ENCODE results near the gene TECTA.

Gene TECTA

GRCh38 chr11:121127809-121128208 lies 26.8 kb downstream of the TECTA start:
- WGBS, 2 experiments: 97% methylated on average over 30 of the region's 30 CpGs
- peaks cover under 1% of the 10 kb centered on the region for H3K36me3 ChIP-seq (ENCODE audit: control insufficient read depth, insufficient read depth, low read length)

GRCh38 chr11:121129362-121130340 lies 28.6 kb downstream of the TECTA start:
- no peaks in the 10 kb centered on the region for H3K4me1 ChIP-seq (ENCODE audit: control insufficient read depth, insufficient read depth, low read length)
- H3K9me3 ChIP-seq (ENCODE audit: control insufficient read depth, low read length): no peaks in the 10 kb centered on the region
- H3K4me3 ChIP-seq (ENCODE audit: insufficient read depth, low read depth, low read length): no peak overlapping the region
- WGBS, 2 experiments: 95 to 96% methylated on average over 29 of the region's 29 CpGs
- no peaks in the 10 kb centered on the region for H3K27me3 ChIP-seq (ENCODE audit: control insufficient read depth, insufficient read depth, low read length, poor library complexity, severe bottlenecking)
- no peaks in the 10 kb centered on the region for H3K36me3 ChIP-seq (ENCODE audit: control insufficient read depth, insufficient read depth, low read length)
- H3K27ac ChIP-seq (ENCODE audit: insufficient read depth, low read depth, low read length, poor library complexity, severe bottlenecking): no peak overlapping the region

More at GRCh38 chr11:121127809-121128208, 26.8 kb downstream of the TECTA start:
- Histone ChIP-seq H3K27me3 (ENCODE audit: control insufficient read depth, insufficient read depth, low read length, poor library complexity, severe bottlenecking) (no peaks in the 10 kb centered on the region), H3K9me3 (ENCODE audit: control insufficient read depth, low read length) (no peaks in the 10 kb centered on the region), H3K4me1 (ENCODE audit: control insufficient read depth, insufficient read depth, low read length) (no peaks in the 10 kb centered on the region), H3K4me3 (ENCODE audit: insufficient read depth, low read depth, low read length) (no peak overlapping the region), H3K27ac (ENCODE audit: insufficient read depth, low read depth, low read length, poor library complexity, severe bottlenecking) (no peak overlapping the region)

GRCh38 chr11:121131656-121132055 lies 30.6 kb downstream of the TECTA start:
- no peaks in the 10 kb centered on the region for H3K27me3 ChIP-seq (ENCODE audit: control insufficient read depth, insufficient read depth, low read length, poor library complexity, severe bottlenecking)
- no peaks in the 10 kb centered on the region for H3K4me1 ChIP-seq (ENCODE audit: control insufficient read depth, insufficient read depth, low read length)
- WGBS, 2 experiments: 93 to 94% methylated on average over 5 to 6 of the region's 6 CpGs
- no peaks in the 10 kb centered on the region for H3K36me3 ChIP-seq (ENCODE audit: control insufficient read depth, insufficient read depth, low read length)
- no peak overlapping the region for H3K27ac ChIP-seq (ENCODE audit: insufficient read depth, low read depth, low read length, poor library complexity, severe bottlenecking)
- H3K9me3 ChIP-seq (ENCODE audit: control insufficient read depth, low read length): no peaks in the 10 kb centered on the region
- no peak overlapping the region for H3K4me3 ChIP-seq (ENCODE audit: insufficient read depth, low read depth, low read length)

- 91 to 95% methylated on average over 13 of the region's 13 CpGs for WGBS, 2 experiments
Measured at GRCh38 chr11:121132211-121132976, 31.4 kb downstream of the TECTA start.

GRCh38 chr11:121134741-121135312 lies 33.8 kb downstream of the TECTA start:
- Histone ChIP-seq H3K4me1 (ENCODE audit: control insufficient read depth, insufficient read depth, low read length) (no peaks in the 10 kb centered on the region), H3K9me3 (ENCODE audit: control insufficient read depth, low read length) (no peaks in the 10 kb centered on the region), H3K36me3 (ENCODE audit: control insufficient read depth, insufficient read depth, low read length) (no peaks in the 10 kb centered on the region), H3K4me3 (ENCODE audit: insufficient read depth, low read depth, low read length) (no peak overlapping the region), H3K27me3 (ENCODE audit: control insufficient read depth, insufficient read depth, low read length, poor library complexity, severe bottlenecking) (no peaks in the 10 kb centered on the region), H3K27ac (ENCODE audit: insufficient read depth, low read depth, low read length, poor library complexity, severe bottlenecking) (no peak overlapping the region)
- WGBS, 2 experiments: 97% methylated on average over 10 of the region's 10 CpGs

More at GRCh38 chr11:121132211-121132976, 31.4 kb downstream of the TECTA start:
- H3K27ac ChIP-seq (ENCODE audit: insufficient read depth, low read depth, low read length, poor library complexity, severe bottlenecking): no peak overlapping the region
- no peaks in the 10 kb centered on the region for H3K27me3 ChIP-seq (ENCODE audit: control insufficient read depth, insufficient read depth, low read length, poor library complexity, severe bottlenecking)
- no peaks in the 10 kb centered on the region for H3K4me1 ChIP-seq (ENCODE audit: control insufficient read depth, insufficient read depth, low read length)
- no peaks in the 10 kb centered on the region for H3K9me3 ChIP-seq (ENCODE audit: control insufficient read depth, low read length)
- no peak overlapping the region for H3K4me3 ChIP-seq (ENCODE audit: insufficient read depth, low read depth, low read length)
- H3K36me3 ChIP-seq (ENCODE audit: control insufficient read depth, insufficient read depth, low read length): no peaks in the 10 kb centered on the region

- no peak overlapping the region for H3K4me3 ChIP-seq (ENCODE audit: insufficient read depth, low read depth, low read length)
- H3K27ac ChIP-seq (ENCODE audit: insufficient read depth, low read depth, low read length, poor library complexity, severe bottlenecking): no peak overlapping the region
- no peaks in the 10 kb centered on the region for H3K9me3 ChIP-seq (ENCODE audit: control insufficient read depth, low read length)
- no peaks in the 10 kb centered on the region for H3K4me1 ChIP-seq (ENCODE audit: control insufficient read depth, insufficient read depth, low read length)
- H3K27me3 ChIP-seq (ENCODE audit: control insufficient read depth, insufficient read depth, low read length, poor library complexity, severe bottlenecking): no peaks in the 10 kb centered on the region
- 92 to 93% methylated on average over 11 of the region's 11 CpGs for WGBS, 2 experiments
- H3K36me3 ChIP-seq (ENCODE audit: control insufficient read depth, insufficient read depth, low read length): no peaks in the 10 kb centered on the region
Measured at GRCh38 chr11:121137005-121137404, 36.0 kb downstream of the TECTA start.

DNA sequence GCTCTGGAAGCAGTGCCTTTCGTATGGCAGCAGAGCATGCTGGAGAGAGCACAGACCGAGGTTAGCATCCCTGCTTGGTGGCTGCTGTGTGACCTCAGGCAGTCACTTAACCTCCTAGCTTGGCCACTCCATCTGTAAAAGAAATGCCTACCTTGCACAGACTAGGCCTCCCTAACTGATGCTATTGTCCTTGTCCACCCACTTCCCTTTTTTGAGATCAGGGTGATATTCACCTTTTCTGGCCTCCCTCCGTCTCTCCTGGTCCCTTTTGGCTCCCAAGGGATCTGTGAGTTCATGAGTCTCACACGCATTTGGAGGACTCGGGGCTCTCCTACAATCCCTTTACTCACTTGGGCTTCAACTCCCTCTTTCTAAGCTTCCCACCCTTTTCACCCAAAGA lies 37.2 kb downstream of the TECTA start:
- Histone ChIP-seq H3K27ac (ENCODE audit: insufficient read depth, low read depth, low read length, poor library complexity, severe bottlenecking) (no peak overlapping the region), H3K4me1 (ENCODE audit: control insufficient read depth, insufficient read depth, low read length) (no peaks in the 10 kb centered on the region), H3K9me3 (ENCODE audit: control insufficient read depth, low read length) (no peaks in the 10 kb centered on the region), H3K27me3 (ENCODE audit: control insufficient read depth, insufficient read depth, low read length, poor library complexity, severe bottlenecking) (no peaks in the 10 kb centered on the region), H3K4me3 (ENCODE audit: insufficient read depth, low read depth, low read length) (no peak overlapping the region), H3K36me3 (ENCODE audit: control insufficient read depth, insufficient read depth, low read length) (no peaks in the 10 kb centered on the region)
- 93% methylated on average over 5 of the region's 5 CpGs for WGBS, 2 experiments

- 91 to 92% methylated on average over 8 of the region's 8 CpGs for WGBS, 2 experiments
Measured at GRCh38 chr11:121140369-121140768, 39.3 kb downstream of the TECTA start.

GRCh38 chr11:121141066-121141465 lies 40.0 kb downstream of the TECTA start:
- H3K4me1 ChIP-seq (ENCODE audit: control insufficient read depth, insufficient read depth, low read length): no peaks in the 10 kb centered on the region
- 90% methylated on average over 1 of the region's 1 CpG; no CpG with 5 or more reads in 1 of the 2 experiments for WGBS, 2 experiments
- H3K27ac ChIP-seq (ENCODE audit: insufficient read depth, low read depth, low read length, poor library complexity, severe bottlenecking): no peak overlapping the region

More at GRCh38 chr11:121140369-121140768, 39.3 kb downstream of the TECTA start:
- no peaks in the 10 kb centered on the region for H3K36me3 ChIP-seq (ENCODE audit: control insufficient read depth, insufficient read depth, low read length)
- no peaks in the 10 kb centered on the region for H3K4me1 ChIP-seq (ENCODE audit: control insufficient read depth, insufficient read depth, low read length)
- H3K9me3 ChIP-seq (ENCODE audit: control insufficient read depth, low read length): no peaks in the 10 kb centered on the region
- H3K4me3 ChIP-seq (ENCODE audit: insufficient read depth, low read depth, low read length): no peak overlapping the region
- no peaks in the 10 kb centered on the region for H3K27me3 ChIP-seq (ENCODE audit: control insufficient read depth, insufficient read depth, low read length, poor library complexity, severe bottlenecking)
- H3K27ac ChIP-seq (ENCODE audit: insufficient read depth, low read depth, low read length, poor library complexity, severe bottlenecking): no peak overlapping the region

DNA sequence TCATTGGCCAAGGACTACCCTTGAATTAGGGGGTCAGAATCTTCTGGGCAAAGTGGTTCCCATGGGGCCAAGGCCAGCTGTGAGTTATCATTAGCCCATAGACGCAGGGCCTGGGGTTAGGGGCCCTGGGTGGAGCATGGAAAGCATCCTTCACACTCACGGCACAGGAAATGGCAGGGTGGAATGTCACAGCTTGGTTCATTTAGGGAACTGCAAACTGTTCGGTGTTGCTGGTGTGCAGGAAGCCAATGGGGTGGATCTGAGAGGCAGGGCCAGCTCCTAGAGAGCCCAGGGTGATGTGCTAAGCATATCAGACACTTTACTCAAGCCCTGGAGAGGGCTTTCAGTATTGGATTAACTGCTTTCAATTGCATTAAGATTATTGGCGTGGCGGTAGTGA lies 42.9 kb downstream of the TECTA start:
- no peaks in the 10 kb centered on the region for H3K9me3 ChIP-seq (ENCODE audit: control insufficient read depth, low read length)
- H3K4me3 ChIP-seq (ENCODE audit: insufficient read depth, low read depth, low read length): no peak overlapping the region
- H3K27ac ChIP-seq (ENCODE audit: insufficient read depth, low read depth, low read length, poor library complexity, severe bottlenecking): no peak overlapping the region
- H3K27me3 ChIP-seq (ENCODE audit: control insufficient read depth, insufficient read depth, low read length, poor library complexity, severe bottlenecking): no peaks in the 10 kb centered on the region
- no peaks in the 10 kb centered on the region for H3K36me3 ChIP-seq (ENCODE audit: control insufficient read depth, insufficient read depth, low read length)
- H3K4me1 ChIP-seq (ENCODE audit: control insufficient read depth, insufficient read depth, low read length): no peaks in the 10 kb centered on the region
- WGBS, 2 experiments: 93 to 95% methylated on average over 5 of the region's 5 CpGs

More at GRCh38 chr11:121141066-121141465, 40.0 kb downstream of the TECTA start:
- Histone ChIP-seq H3K27me3 (ENCODE audit: control insufficient read depth, insufficient read depth, low read length, poor library complexity, severe bottlenecking) (no peaks in the 10 kb centered on the region), H3K36me3 (ENCODE audit: control insufficient read depth, insufficient read depth, low read length) (no peaks in the 10 kb centered on the region), H3K4me3 (ENCODE audit: insufficient read depth, low read depth, low read length) (no peak overlapping the region), H3K9me3 (ENCODE audit: control insufficient read depth, low read length) (no peaks in the 10 kb centered on the region)
